ENCODE results near the gene HES2. TPM values are rescaled to one million over a fixed set of nuclear protein-coding genes. Genes with fewer than 3 reads are reported as not detected.

HES2 gene
- total and polyA plus RNA-seq, 2 of the 4 experiments (the other 2 are of a cell fraction) = not detected

DNA sequence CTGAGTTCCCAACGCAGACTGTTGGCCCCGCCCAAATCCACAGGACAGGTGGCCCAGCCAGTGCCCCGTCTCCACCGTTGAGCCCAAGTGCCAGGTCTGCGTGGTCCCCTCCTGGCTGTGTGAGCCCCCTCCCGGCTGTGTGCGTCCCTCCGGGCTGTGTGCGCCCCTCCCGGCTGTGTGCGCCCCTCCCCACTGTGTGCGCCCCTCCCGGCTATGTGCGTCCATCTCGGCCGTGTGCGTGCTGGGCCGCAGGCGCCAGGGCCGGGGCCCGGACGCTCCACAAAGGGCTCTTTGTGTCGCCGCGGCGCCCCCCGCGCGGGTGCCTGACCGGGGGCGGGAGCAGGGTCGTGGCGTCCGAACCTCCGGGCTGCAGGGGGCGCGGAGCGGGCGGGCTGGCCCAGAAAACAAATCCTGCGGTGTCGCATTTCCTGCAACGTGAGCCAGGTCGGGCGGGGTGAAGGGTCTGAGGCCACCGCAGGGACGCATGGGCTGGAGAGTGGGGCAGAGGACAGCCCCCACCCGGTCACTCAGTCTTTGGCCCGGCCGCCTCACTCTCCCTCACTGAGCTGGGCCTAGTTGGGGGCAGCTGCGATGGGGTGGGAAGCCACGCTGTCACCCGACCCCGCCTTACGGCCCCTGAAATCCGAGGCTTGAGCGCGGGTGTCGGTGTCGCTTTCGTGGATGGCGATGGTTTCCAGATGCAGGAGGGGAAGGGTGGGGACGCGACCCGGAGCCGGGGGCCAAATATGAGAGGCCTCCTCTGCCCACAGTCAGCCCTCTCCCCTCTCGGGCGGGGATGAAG lies 27.5 kb upstream of the HES2 start:
- TF ChIP-seq, protein P1, sequence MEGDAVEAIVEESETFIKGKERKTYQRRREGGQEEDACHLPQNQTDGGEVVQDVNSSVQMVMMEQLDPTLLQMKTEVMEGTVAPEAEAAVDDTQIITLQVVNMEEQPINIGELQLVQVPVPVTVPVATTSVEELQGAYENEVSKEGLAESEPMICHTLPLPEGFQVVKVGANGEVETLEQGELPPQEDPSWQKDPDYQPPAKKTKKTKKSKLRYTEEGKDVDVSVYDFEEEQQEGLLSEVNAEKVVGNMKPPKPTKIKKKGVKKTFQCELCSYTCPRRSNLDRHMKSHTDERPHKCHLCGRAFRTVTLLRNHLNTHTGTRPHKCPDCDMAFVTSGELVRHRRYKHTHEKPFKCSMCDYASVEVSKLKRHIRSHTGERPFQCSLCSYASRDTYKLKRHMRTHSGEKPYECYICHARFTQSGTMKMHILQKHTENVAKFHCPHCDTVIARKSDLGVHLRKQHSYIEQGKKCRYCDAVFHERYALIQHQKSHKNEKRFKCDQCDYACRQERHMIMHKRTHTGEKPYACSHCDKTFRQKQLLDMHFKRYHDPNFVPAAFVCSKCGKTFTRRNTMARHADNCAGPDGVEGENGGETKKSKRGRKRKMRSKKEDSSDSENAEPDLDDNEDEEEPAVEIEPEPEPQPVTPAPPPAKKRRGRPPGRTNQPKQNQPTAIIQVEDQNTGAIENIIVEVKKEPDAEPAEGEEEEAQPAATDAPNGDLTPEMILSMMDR (conservative IDR thresholded peaks at IDR 0.05; ENCODE audit: low read depth, low read length) = no peak
- TF ChIP-seq CHD1 (IDR thresholded peaks at IDR 0.05; ENCODE audit: low read depth, low read length) (no peak), SMC3 (IDR thresholded peaks at IDR 0.05; ENCODE audit: low read depth, low read length) (no peak), NFE2L2 (IDR thresholded peaks at IDR 0.05; ENCODE audit: low read depth, low read length) (no peak), MXI1 (IDR thresholded peaks at IDR 0.05; ENCODE audit: borderline replicate concordance, low read depth, low read length) (no peak), RFX5 (IDR thresholded peaks at IDR 0.05; ENCODE audit: low read depth, low read length) (no peak), POLR2A (IDR thresholded peaks at IDR 0.05; ENCODE audit: low read depth, low read length) (no peak), MAZ (IDR thresholded peaks at IDR 0.05; ENCODE audit: borderline replicate concordance, low read depth, low read length) (no peak), BHLHE40 (IDR thresholded peaks at IDR 0.05; ENCODE audit: low read depth, low read length) (no peak), MAFK (IDR thresholded peaks at IDR 0.05; ENCODE audit: low read depth, low read length) (no peak)
- TF ChIP-seq, protein P2, sequence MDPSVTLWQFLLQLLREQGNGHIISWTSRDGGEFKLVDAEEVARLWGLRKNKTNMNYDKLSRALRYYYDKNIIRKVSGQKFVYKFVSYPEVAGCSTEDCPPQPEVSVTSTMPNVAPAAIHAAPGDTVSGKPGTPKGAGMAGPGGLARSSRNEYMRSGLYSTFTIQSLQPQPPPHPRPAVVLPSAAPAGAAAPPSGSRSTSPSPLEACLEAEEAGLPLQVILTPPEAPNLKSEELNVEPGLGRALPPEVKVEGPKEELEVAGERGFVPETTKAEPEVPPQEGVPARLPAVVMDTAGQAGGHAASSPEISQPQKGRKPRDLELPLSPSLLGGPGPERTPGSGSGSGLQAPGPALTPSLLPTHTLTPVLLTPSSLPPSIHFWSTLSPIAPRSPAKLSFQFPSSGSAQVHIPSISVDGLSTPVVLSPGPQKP (IDR thresholded peaks at IDR 0.05; ENCODE audit: borderline replicate concordance, low read depth, low read length) = no peak
- TF ChIP-seq, protein P3, sequence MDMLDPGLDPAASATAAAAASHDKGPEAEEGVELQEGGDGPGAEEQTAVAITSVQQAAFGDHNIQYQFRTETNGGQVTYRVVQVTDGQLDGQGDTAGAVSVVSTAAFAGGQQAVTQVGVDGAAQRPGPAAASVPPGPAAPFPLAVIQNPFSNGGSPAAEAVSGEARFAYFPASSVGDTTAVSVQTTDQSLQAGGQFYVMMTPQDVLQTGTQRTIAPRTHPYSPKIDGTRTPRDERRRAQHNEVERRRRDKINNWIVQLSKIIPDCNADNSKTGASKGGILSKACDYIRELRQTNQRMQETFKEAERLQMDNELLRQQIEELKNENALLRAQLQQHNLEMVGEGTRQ (IDR thresholded peaks at IDR 0.05; ENCODE audit: low read depth, low read length) = no peak
- Histone ChIP-seq H3K27me3 (ENCODE audit: control insufficient read depth, insufficient read depth, low read length) (peaks cover 66% of the 10 kb centered on the region), H3K9ac (ENCODE audit: low read depth, low read length) (no peak overlapping the region), H2AFZ (replicated peaks; ENCODE audit: low read length, poor library complexity) (no peak overlapping the region), H2AK9ac (replicated peaks; ENCODE audit: low read depth, low read length, poor library complexity) (no peak overlapping the region), H3K27ac (ENCODE audit: insufficient read depth, low read length) (no peak overlapping the region), H2BK20ac (ENCODE audit: low read depth, low read length) (no peak overlapping the region), H3K4me2 (ENCODE audit: low read depth, low read length) (no peak overlapping the region), H4K20me1 (ENCODE audit: insufficient read depth, low read length) (no peaks in the 10 kb centered on the region), H3K9me3 (ENCODE audit: control insufficient read depth, insufficient read depth, low read length) (no peaks in the 10 kb centered on the region), H4K5ac (ENCODE audit: low read depth, low read length) (no peak overlapping the region), H3K79me1 (ENCODE audit: low read depth in 1 of 2, low read length in 2 of 2) (no peaks in the 10 kb centered on the region), H3K4me3 (ENCODE audit: insufficient read depth, low read depth, low read length) (no peak overlapping the region), H3K4me1 (ENCODE audit: control insufficient read depth, insufficient read depth, low read length) (no peaks in the 10 kb centered on the region), H3K56ac (ENCODE audit: extremely low read depth, insufficient read depth, low read length) (no peak overlapping the region), H2BK5ac (ENCODE audit: low read depth, low read length, poor library complexity, severe bottlenecking) (no peak overlapping the region), H2BK15ac (ENCODE audit: low read depth, low read length) (no peak overlapping the region), H2AK5ac (ENCODE audit: low read depth, low read length) (no peak overlapping the region), H4K8ac (ENCODE audit: low read depth in 2 of 2, low read length in 2 of 2) (no peak overlapping the region), H3K4ac (ENCODE audit: low read depth, low read length) (no peak overlapping the region), H2BK120ac (ENCODE audit: low read depth, low read length) (no peak overlapping the region), H3K9me1 (ENCODE audit: insufficient read depth, low read length) (no peaks in the 10 kb centered on the region; the same call in 1 of the 2 replicates), H4K91ac (ENCODE audit: insufficient read depth, low read depth, low read length) (no peak overlapping the region), H3K23ac (ENCODE audit: low read depth, low read length) (no peak overlapping the region), H3K36me3 (ENCODE audit: control insufficient read depth, insufficient read depth, low read length) (no peaks in the 10 kb centered on the region), H3K14ac (replicated peaks; ENCODE audit: low read depth, low read length) (no peak overlapping the region), H3K18ac (ENCODE audit: low read depth, low read length) (no peak overlapping the region)
- 4% methylated on average over 14 of the region's 67 CpGs; no CpG with 5 or more reads in 1 of the 2 experiments for WGBS, 2 experiments (ENCODE audit: extremely low coverage in 2 of 2, insufficient read length in 1 of 2)
- no TSS peak for BruUV-seq (replicated peaks)
- ChIA-PET POLR2A (ENCODE audit: unreplicated experiment) (no interaction called here), CTCF (no interaction called here)
- dilution Hi-C loops (cut with HindIII; ENCODE audit: low sequenced_read_pairs, unreplicated experiment) = no loop called here
- DNase-seq (no peak), ATAC-seq (ENCODE audit: low read depth) (no peak)
- in situ Hi-C loops (cut with MboI; ENCODE audit: low sequenced_read_pairs) = no loop called here
- intact Hi-C loops (cut with micrococcal nuclease) = no loop called here
